H1 (cell line): ENCODE results near the gene GRM7. TPM values are rescaled to one million over a fixed set of nuclear protein-coding genes. Genes with fewer than 3 reads are reported as not detected.

ENCODE experiments used
- CHD7 ChIP-seq: fragments of 300-600 bp; sonication (generic); IDR thresholded peaks from 2 replicates; pipeline ENCODE4 v1.7.1; 2012; ENCODE audit warnings: low read length, moderate library complexity, mild to moderate bottlenecking, inconsistent platforms; ENCODE audit not compliant: insufficient replicate concordance
- RNF2 ChIP-seq: fragments of 200-900, 300-1000 bp; sonication (generic); IDR thresholded peaks from 2 replicates; pipeline ENCODE4 v1.7.1; 2016; ENCODE audit warnings: borderline replicate concordance, low read depth, mild to moderate bottlenecking, antibody characterized with exemption, low read length; ENCODE audit not compliant: poor library complexity, severe bottlenecking; ENCODE audit errors: missing control alignments
- SUZ12 ChIP-seq: fragments of 200-600 bp; sonication (generic); IDR thresholded peaks from 2 replicates; pipeline ENCODE4 v1.6.1; 2012; ENCODE audit warnings: mild to moderate bottlenecking, inconsistent platforms, low read length, moderate library complexity, mixed read lengths
- polyA plus RNA-seq, 7 experiments: library from polyadenylated mRNA; depleted of rRNA in 3 of 7; stranded (reverse) in 5 of 7; unstranded in 2 of 7; fragments of >200 nt in 5 of 7; fragments of 200-250 nt in 2 of 7; gene quantifications; 1 replicate in 5 of 7; 2 replicates in 1 of 7; 4 replicates in 1 of 7; pipeline versions ENCODE4 v1.2.1 to v1.2.3, GENCODE V29; 2011 to 2013; ENCODE audit warnings: missing spikeins in 2 of 7, mixed read lengths in 2 of 7
- total RNA-seq: library from RNA; stranded (reverse); fragmentation: NEBNext Ultra II Directional; extraction: Animal tissue kit (Norgen Biotek cat#: 25700); gene quantifications from 2 replicates; pipeline ENCODE4 v1.2.1, GENCODE V29; 2021

Gene GRM7
- total and polyA plus RNA-seq, 2 of the 8 experiments (the other 6 are each of a cell fraction or from before 2014, with no cell fraction given): 0.17 to 0.24 TPM

DNA sequence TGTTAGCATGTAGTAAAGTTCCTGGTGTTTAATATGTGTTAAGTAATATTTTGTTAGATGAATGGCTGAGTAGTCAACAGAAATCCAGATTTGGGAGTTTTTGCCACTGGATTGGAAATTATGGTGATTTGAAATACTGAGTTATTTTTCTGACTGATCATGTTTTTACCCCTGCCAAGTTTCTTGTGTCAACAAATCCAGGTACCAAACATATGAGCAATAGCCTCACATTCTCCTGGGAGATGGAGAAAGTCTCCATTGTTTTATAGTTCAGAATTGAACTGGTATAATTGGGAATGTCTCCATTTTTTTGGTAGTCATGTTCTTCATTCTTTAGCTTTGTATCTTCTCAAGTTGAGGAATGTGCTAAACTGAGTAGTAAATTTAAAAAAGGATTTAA, 873.5 kb downstream of the GRM7 start (continued):
- TF ChIP-seq CHD7 (no peak), SUZ12 (no peak), RNF2 (no peak)
